CD4-positive, alpha-beta T cell treated with Interleukin-15 for 4 hours (primary cell): ENCODE data around the gene XIST.
"Not testable (repeated sequence)": the region's sequence is repeated elsewhere in the genome, so short reads cannot be mapped to it uniquely, and the experiment has no call there.

ENCODE experiments used
- DNase-seq: peaks from one replicate; pipeline ENCODE4 v3.0.0-alpha.2; 2020; ENCODE audit warnings: low spot score

Gene XIST

GRCh38 chrX:73799888-73800287, 52.6 kb downstream of the XIST start:
- DNase-seq = no peak

GRCh38 chrX:73792511-73792910, 60.0 kb downstream of the XIST start:
- DNase-seq = not testable (repeated sequence)

DNA sequence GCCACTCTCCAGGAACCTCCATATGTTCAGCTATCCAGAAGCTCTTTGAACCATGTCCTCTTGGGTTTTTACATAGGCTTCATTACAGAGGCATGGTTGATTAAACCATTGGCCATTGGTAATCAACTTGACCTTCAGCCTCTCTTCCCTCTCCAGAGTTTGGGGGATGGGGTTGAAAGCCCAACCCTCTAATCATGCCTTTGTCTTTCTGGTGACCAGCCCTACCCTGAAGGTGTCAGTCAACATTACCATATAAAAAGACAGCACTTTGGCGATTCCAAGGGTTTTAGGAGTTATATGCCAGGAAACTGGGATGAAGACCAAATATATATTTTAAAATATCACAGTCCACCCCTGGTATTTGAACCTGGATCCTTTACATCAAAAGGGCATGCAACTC, 67.0 kb downstream of the XIST start:
- DNase-seq = no peak
